ACC112 (cell line): ENCODE data around the gene PRKCE.

Experiments
- H2AFZ ChIP-seq: fragments of 200-600 bp; sonication (generic); one replicate; pipeline ENCODE4 v1.6.0; 2017; ENCODE audit warnings: antibody characterized with exemption, low read length; ENCODE audit not compliant: unreplicated experiment
- H3K27ac ChIP-seq: fragments of 200-600 bp; sonication (generic); 2 replicates; pipeline ENCODE4 v1.5.1; 2014; ENCODE audit warnings: low read depth, mild to moderate bottlenecking, antibody characterized with exemption, low read length, moderate library complexity
- H3K27me3 ChIP-seq: fragments of 200-600 bp; sonication (generic); 2 replicates; pipeline ENCODE4 v1.6.1; 2014; ENCODE audit warnings: mild to moderate bottlenecking, antibody characterized with exemption, low read length, moderate library complexity, mixed read lengths; ENCODE audit not compliant: insufficient read depth
- H3K36me3 ChIP-seq: fragments of 200-600 bp; sonication (generic); 2 replicates; pipeline ENCODE4 v1.6.1; 2016; ENCODE audit warnings: mild to moderate bottlenecking, antibody characterized with exemption, low read length, moderate library complexity, mixed read lengths; ENCODE audit not compliant: insufficient read depth
- H3K4me1 ChIP-seq: fragments of 200-600 bp; sonication (generic); one replicate; pipeline ENCODE4 v1.6.1; 2016; ENCODE audit warnings: low read length, mixed read lengths; ENCODE audit not compliant: insufficient read depth, unreplicated experiment, control insufficient read depth
- H3K4me3 ChIP-seq: fragments of 200-600 bp; sonication (generic); 2 replicates; pipeline ENCODE4 v1.5.1; 2014; ENCODE audit warnings: mild to moderate bottlenecking, low read depth, low read length
- H3K79me2 ChIP-seq: fragments of 200-600 bp; sonication (generic); one replicate; pipeline ENCODE4 v1.6.0; 2016; ENCODE audit warnings: low read length; ENCODE audit not compliant: control insufficient read depth, unreplicated experiment, insufficient read depth

PRKCE gene

DNA sequence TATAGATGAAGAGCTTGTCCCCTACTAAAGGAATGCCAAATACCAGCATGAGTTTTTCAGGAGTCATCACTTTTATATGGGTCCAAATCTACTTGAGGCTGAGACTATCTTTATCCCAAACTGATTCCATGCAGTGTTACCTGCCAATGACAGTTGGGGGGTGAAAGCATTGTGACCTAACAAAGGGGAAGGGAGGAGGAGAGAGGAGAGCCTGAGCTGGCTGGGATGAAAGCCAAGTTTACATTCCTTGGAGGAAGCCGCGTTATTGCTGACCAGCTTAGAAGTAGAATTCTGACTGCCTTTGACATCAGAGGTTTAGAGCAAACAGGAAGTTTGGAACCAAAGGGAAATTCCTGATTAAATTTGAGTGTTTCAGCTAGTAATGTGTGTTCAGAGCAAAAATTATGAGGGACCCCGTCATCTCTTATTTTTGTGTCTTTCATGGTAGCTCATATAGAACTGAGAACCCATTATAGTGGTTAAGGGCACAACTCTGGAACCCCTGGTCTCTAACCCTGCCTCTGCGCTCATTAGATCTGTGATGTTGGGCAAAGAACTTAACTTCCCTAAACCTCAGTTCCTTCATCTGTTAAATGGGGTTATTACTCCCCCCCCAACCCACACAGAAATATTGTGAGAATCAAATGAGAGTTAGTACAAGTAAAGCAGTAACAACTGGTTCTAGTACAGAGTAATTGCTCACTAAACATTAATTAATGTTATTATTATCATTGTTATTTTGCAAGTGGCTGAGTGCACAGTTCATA, 446.4 kb downstream of the PRKCE start:
- H3K36me3 ChIP-seq = peaks cover 8% of the 10 kb centered on the region
- H3K27me3 ChIP-seq = no peaks in the 10 kb centered on the region
- peak overlapping the region; percentile 95 for H3K27ac ChIP-seq
- no peaks in the 10 kb centered on the region for H3K79me2 ChIP-seq
- peaks cover 27% of the 10 kb centered on the region for H3K4me1 ChIP-seq
- no peak overlapping the region for H2AFZ ChIP-seq
- peak overlapping the region; percentile 11; the same call in 1 of the 2 replicates for H3K4me3 ChIP-seq

DNA sequence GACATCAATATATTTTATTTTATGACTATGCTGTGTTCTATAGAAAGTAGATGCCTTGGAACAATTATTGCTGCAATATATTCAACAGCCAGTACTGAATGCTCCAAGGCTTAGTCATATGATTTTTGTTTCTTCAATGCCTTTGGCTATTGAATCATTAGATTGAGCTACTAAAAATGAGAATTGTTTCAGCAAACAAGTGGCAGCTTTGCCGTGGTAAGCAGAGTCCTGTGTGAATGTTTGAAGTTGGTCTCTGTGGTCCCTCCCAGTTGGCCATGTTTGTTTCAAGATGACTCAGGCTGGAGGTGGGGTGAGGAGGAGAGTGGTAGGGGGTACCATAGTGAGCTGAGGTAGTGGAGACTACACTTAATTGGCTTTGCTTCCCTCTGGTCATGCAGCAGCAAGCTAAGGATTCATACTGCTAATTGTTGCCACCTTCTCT, 447.2 kb downstream of the PRKCE start:
- Histone ChIP-seq H3K27me3 (no peaks in the 10 kb centered on the region), H3K4me3 (peak overlapping the region; percentile 18; the same call in 1 of the 2 replicates), H2AFZ (peak overlapping the region; percentile 1), H3K36me3 (peaks cover 8% of the 10 kb centered on the region), H3K4me1 (peaks cover 27% of the 10 kb centered on the region), H3K79me2 (no peaks in the 10 kb centered on the region), H3K27ac (peak overlapping the region; percentile 95)

DNA sequence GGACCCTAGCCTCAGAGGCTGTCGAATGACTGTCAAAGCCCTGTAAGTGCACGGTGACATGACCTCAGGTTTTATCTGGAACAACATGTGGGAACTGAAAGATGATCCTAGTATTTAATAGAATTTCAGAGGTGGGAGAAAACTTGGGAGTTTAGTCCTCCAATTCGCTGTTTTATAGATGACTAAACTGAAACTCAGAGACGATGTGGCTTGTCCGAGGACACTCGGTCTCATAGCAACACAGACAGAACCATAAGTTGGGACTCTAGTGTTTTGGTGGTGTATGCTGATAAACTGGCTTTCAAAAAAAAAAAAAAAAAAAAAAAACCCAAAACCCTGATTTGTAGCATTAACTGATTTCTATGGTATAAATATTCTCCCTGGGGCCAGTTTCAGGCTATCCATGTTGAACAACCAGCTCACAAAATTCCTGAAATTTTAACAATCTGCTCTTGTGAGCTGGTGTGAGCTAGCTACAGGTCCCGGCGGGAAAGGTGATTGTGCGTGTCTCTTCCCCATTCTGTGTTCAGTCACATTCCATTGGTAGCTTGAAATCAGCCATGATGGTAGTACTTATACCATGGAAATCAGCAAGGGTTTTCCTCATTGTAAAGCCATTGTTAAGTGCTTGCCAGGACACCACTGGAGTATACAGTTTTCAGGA, 450.2 kb downstream of the PRKCE start:
- H3K4me3 ChIP-seq = no peak overlapping the region
- no peak overlapping the region for H2AFZ ChIP-seq
- H3K4me1 ChIP-seq = peaks cover 21% of the 10 kb centered on the region
- no peaks in the 10 kb centered on the region for H3K27me3 ChIP-seq
- no peaks in the 10 kb centered on the region for H3K79me2 ChIP-seq
- H3K36me3 ChIP-seq = peaks cover 7% of the 10 kb centered on the region
- no peak overlapping the region for H3K27ac ChIP-seq

DNA sequence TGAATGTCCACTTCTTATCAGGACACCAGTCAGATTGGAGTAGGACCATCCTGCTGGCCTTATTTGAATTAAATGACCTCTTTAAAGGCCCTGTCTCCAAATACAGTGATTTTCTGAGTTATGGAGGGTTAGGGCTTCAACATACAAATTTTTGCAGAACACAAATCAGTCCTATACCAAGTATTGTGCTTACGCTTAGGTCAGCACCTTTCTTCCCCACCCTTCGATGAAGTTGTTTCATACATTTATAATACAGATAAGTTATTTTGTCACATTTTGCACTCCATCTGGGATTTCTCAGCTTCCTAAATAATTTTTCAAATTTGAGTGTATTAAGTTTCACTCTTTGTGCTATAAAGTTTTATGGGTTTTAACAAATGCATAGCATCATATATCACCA, 455.2 kb downstream of the PRKCE start:
- Histone ChIP-seq H3K27ac (no peak overlapping the region), H3K4me3 (no peak overlapping the region), H2AFZ (no peak overlapping the region), H3K36me3 (peaks cover 7% of the 10 kb centered on the region), H3K79me2 (no peaks in the 10 kb centered on the region), H3K27me3 (no peaks in the 10 kb centered on the region), H3K4me1 (no peaks in the 10 kb centered on the region)

- H3K4me3 ChIP-seq = no peak overlapping the region
- H3K36me3 ChIP-seq = no peaks in the 10 kb centered on the region
- H3K4me1 ChIP-seq = peaks cover 38% of the 10 kb centered on the region
- H3K27me3 ChIP-seq = no peaks in the 10 kb centered on the region
- H3K79me2 ChIP-seq = no peaks in the 10 kb centered on the region
- H3K27ac ChIP-seq = no peak overlapping the region
- no peak overlapping the region for H2AFZ ChIP-seq
Observed at GRCh38 chr2:46114996-46115395, 463.5 kb downstream of the PRKCE start.

- Histone ChIP-seq H3K4me1 (peaks cover 41% of the 10 kb centered on the region), H2AFZ (no peak overlapping the region), H3K4me3 (no peak overlapping the region), H3K36me3 (no peaks in the 10 kb centered on the region), H3K27ac (no peak overlapping the region), H3K27me3 (no peaks in the 10 kb centered on the region), H3K79me2 (no peaks in the 10 kb centered on the region)
Observed at GRCh38 chr2:46116150-46116549, 464.7 kb downstream of the PRKCE start.

- H3K4me1 ChIP-seq = peaks cover 41% of the 10 kb centered on the region
- peak overlapping the region; percentile 66; the same call in 1 of the 2 replicates for H3K27ac ChIP-seq
- no peak overlapping the region for H3K4me3 ChIP-seq
- no peaks in the 10 kb centered on the region for H3K36me3 ChIP-seq
- H3K79me2 ChIP-seq = no peaks in the 10 kb centered on the region
- H3K27me3 ChIP-seq = no peaks in the 10 kb centered on the region
- H2AFZ ChIP-seq = peak overlapping the region; percentile 15
Observed at GRCh38 chr2:46116553-46116991, 465.1 kb downstream of the PRKCE start.

DNA sequence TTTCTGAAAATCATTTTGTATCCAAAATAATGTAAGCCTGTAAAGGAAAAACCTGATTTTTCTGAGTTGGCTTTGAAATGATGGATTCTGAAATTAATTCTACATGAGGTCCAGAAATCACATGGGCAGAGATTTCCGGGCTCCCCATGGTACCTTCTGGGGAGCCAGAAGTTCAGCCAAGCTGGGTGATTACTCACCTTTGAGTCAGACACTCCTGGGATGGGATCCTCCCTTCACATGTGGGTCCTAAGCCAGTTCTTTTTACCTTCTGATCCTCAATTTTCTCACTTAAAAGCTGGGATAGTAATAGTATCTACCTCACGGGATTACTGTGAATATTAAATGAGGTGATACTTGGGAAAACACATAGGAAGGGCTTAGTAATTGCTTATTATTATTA, 465.9 kb downstream of the PRKCE start:
- Histone ChIP-seq H3K79me2 (no peaks in the 10 kb centered on the region), H3K27me3 (no peaks in the 10 kb centered on the region), H2AFZ (peak overlapping the region; percentile 15), H3K36me3 (no peaks in the 10 kb centered on the region), H3K4me3 (peak overlapping the region; percentile 47; the same call in 1 of the 2 replicates), H3K4me1 (peaks cover 42% of the 10 kb centered on the region), H3K27ac (peak overlapping the region; percentile 66)

GRCh38 chr2:46117994-46118393, 466.5 kb downstream of the PRKCE start:
- Histone ChIP-seq H3K79me2 (no peaks in the 10 kb centered on the region), H3K4me1 (peaks cover 48% of the 10 kb centered on the region), H3K36me3 (no peaks in the 10 kb centered on the region), H2AFZ (no peak overlapping the region), H3K27me3 (no peaks in the 10 kb centered on the region), H3K27ac (peak overlapping the region; percentile 66), H3K4me3 (peak overlapping the region; percentile 47; the same call in 1 of the 2 replicates)

- Histone ChIP-seq H3K36me3 (no peaks in the 10 kb centered on the region), H3K27me3 (no peaks in the 10 kb centered on the region), H2AFZ (no peak overlapping the region), H3K27ac (peak overlapping the region; percentile 63), H3K4me3 (peak overlapping the region; percentile 14; the same call in 1 of the 2 replicates), H3K4me1 (peaks cover 48% of the 10 kb centered on the region), H3K79me2 (no peaks in the 10 kb centered on the region)
Observed at GRCh38 chr2:46118656-46119371, 467.3 kb downstream of the PRKCE start.
